ENCODE measurements around the gene DBF4B. TPM values are rescaled to one million over a fixed set of nuclear protein-coding genes. Genes with fewer than 3 reads are reported as not detected.

The DBF4B gene
- total and polyA plus RNA-seq, 4 donors: 0.44 to 4.5 (median 1.0) TPM

GRCh38 chr17:44749980-44750318 is 41.5 kb downstream of the DBF4B start (continued):
- no peak for TF ChIP-seq ZBTB33 (IDR thresholded peaks at IDR 0.05)
- no peak for TF ChIP-seq YY1 (IDR thresholded peaks at IDR 0.05)
- TF ChIP-seq FOXA1 (IDR thresholded peaks at IDR 0.05): no peak
- TF ChIP-seq HNF4G (IDR thresholded peaks at IDR 0.05): no peak
- TF ChIP-seq EGR1 (IDR thresholded peaks at IDR 0.05; ENCODE audit: low read depth in 2 of 2): no peak
- TF ChIP-seq RAD21 (IDR thresholded peaks at IDR 0.05): no peak
- TF ChIP-seq JUND (IDR thresholded peaks at IDR 0.05): no peak
- no peak for TF ChIP-seq CTCF (IDR thresholded peaks at IDR 0.05; ENCODE audit: low read depth, low read length, missing input control)

GRCh38 chr17:44751331-44751730 is 42.9 kb downstream of the DBF4B start:
- no peaks in the 10 kb centered on the region for H3K4me1 ChIP-seq (ENCODE audit: control insufficient read depth in 4 of 4, insufficient read depth in 4 of 4, low read length in 3 of 4)
- H3K27ac ChIP-seq (ENCODE audit: low read depth in 1 of 2, low read length in 2 of 2): no peak overlapping the region
- no peak overlapping the region for H3K9ac ChIP-seq (ENCODE audit: low read depth in 1 of 2, low read length in 2 of 2)
- H3K4me3 ChIP-seq (ENCODE audit: low read depth in 1 of 3, low read length in 3 of 3): no peak overlapping the region
- H3K36me3 ChIP-seq (ENCODE audit: control insufficient read depth in 4 of 4, insufficient read depth in 3 of 4, low read depth in 1 of 4, low read length in 3 of 4): peaks cover 0 to 6% (median 1%) of the 10 kb centered on the region in 4 donors
- H3K9me3 ChIP-seq (ENCODE audit: control insufficient read depth in 4 of 4, low read length in 3 of 4): no peaks in the 10 kb centered on the region
- TF ChIP-seq CTCF (IDR thresholded peaks at IDR 0.05; ENCODE audit: low read depth, low read length, missing input control) (no peak), SP1 (IDR thresholded peaks at IDR 0.05) (no peak), RXRA (IDR thresholded peaks at IDR 0.05) (no peak), NR2F2 (IDR thresholded peaks at IDR 0.05) (no peak), YY1 (IDR thresholded peaks at IDR 0.05) (no peak), ATF3 (IDR thresholded peaks at IDR 0.05) (no peak), ZBTB33 (IDR thresholded peaks at IDR 0.05) (no peak), MAX (IDR thresholded peaks at IDR 0.05) (no peak), GABPA (IDR thresholded peaks at IDR 0.05 in 1 of 2, conservative IDR thresholded peaks at IDR 0.05 in 1 of 2) (no peak), EGR1 (IDR thresholded peaks at IDR 0.05; ENCODE audit: low read depth in 2 of 2) (no peak), HNF4G (IDR thresholded peaks at IDR 0.05) (no peak), HNF4A (conservative IDR thresholded peaks at IDR 0.05) (no peak), FOXA1 (IDR thresholded peaks at IDR 0.05) (no peak), TAF1 (conservative IDR thresholded peaks at IDR 0.05) (no peak), JUND (IDR thresholded peaks at IDR 0.05) (no peak), RAD21 (IDR thresholded peaks at IDR 0.05) (no peak), FOXA2 (IDR thresholded peaks at IDR 0.05) (no peak)
- no peaks in the 10 kb centered on the region for H3K27me3 ChIP-seq (ENCODE audit: control insufficient read depth in 4 of 4, insufficient read depth in 4 of 4, low read length in 3 of 4)
- DNase-seq (ENCODE audit: low spot score): no peak
- 94% methylated on average over 7 of the region's 7 CpGs for WGBS

Measured in liver (tissue), 9 donors.